ENCODE measurements around the gene C20orf204. TPM values are rescaled to one million over a fixed set of nuclear protein-coding genes. Genes with fewer than 3 reads are reported as not detected.

Gene C20orf204
- total RNA-seq, 3 donors from 2014 or later, result 0.66 to 1.3 (median 1.1) TPM

GRCh38 chr20:64015635-64016034, 20.3 kb upstream of the C20orf204 start:
- Histone ChIP-seq H3K27me3 (no peaks in the 10 kb centered on the region), H3K27ac (no peak overlapping the region), H3K9me3 (no peaks in the 10 kb centered on the region), H3K36me3 (peaks cover 2% of the 10 kb centered on the region), H3K4me1 (no peaks in the 10 kb centered on the region), H3K4me3 (no peak overlapping the region)
- intact Hi-C loops (cut with DNase I; ENCODE audit: low total_unique reads), result no loop called here
- no peak for TF ChIP-seq POLR2AphosphoS5 (IDR thresholded peaks at IDR 0.05)
- no peak for TF ChIP-seq POLR2A (IDR thresholded peaks at IDR 0.05)
- TF ChIP-seq CTCF (IDR thresholded peaks at IDR 0.05), result no peak
- no peak for DNase-seq (ENCODE audit: low spot score in 2 of 2)

GRCh38 chr20:64021124-64021975, 14.6 kb upstream of the C20orf204 start:
- Histone ChIP-seq H3K4me3 (no peak overlapping the region), H3K9me3 (no peaks in the 10 kb centered on the region), H3K27me3 (no peaks in the 10 kb centered on the region), H3K36me3 (peaks cover 5% of the 10 kb centered on the region), H3K27ac (no peak overlapping the region), H3K4me1 (no peaks in the 10 kb centered on the region)
- intact Hi-C loops (cut with DNase I; ENCODE audit: low total_unique reads), result no loop called here
- no peak for TF ChIP-seq POLR2AphosphoS5 (IDR thresholded peaks at IDR 0.05)
- TF ChIP-seq CTCF (IDR thresholded peaks at IDR 0.05), result no peak
- DNase-seq (ENCODE audit: low spot score in 2 of 2), result no peak

GRCh38 chr20:64022671-64023360, 13.2 kb upstream of the C20orf204 start:
- no peak overlapping the region for H3K27ac ChIP-seq
- no peaks in the 10 kb centered on the region for H3K4me1 ChIP-seq
- TF ChIP-seq POLR2A (IDR thresholded peaks at IDR 0.05), result no peak
- no peak for TF ChIP-seq POLR2AphosphoS5 (IDR thresholded peaks at IDR 0.05)
- TF ChIP-seq CTCF (IDR thresholded peaks at IDR 0.05), result no peak
- no peak overlapping the region for H3K4me3 ChIP-seq
- H3K36me3 ChIP-seq, result peaks cover 15% of the 10 kb centered on the region
- DNase-seq (ENCODE audit: low spot score in 2 of 2), result no peak
- no peaks in the 10 kb centered on the region for H3K9me3 ChIP-seq
- intact Hi-C loops (cut with DNase I; ENCODE audit: low total_unique reads), result no loop called here
- H3K27me3 ChIP-seq, result no peaks in the 10 kb centered on the region

GRCh38 chr20:64023361-64024140, 12.4 kb upstream of the C20orf204 start:
- intact Hi-C loops (cut with DNase I; ENCODE audit: low total_unique reads), result no loop called here
- Histone ChIP-seq H3K4me3 (no peak overlapping the region), H3K36me3 (peaks cover 19% of the 10 kb centered on the region), H3K4me1 (no peaks in the 10 kb centered on the region), H3K27ac (no peak overlapping the region), H3K9me3 (no peaks in the 10 kb centered on the region), H3K27me3 (no peaks in the 10 kb centered on the region)
- DNase-seq (ENCODE audit: low spot score in 2 of 2), result no peak
- TF ChIP-seq POLR2A (IDR thresholded peaks at IDR 0.05) (no peak), CTCF (IDR thresholded peaks at IDR 0.05) (no peak), POLR2AphosphoS5 (IDR thresholded peaks at IDR 0.05) (no peak)

Measured in breast epithelium (tissue), 4 donors.